SK-N-SH (cell line): ENCODE results near the gene ERCC2. TPM values are rescaled to one million over a fixed set of nuclear protein-coding genes. Genes with fewer than 3 reads are reported as not detected.

Source experiments
- CTCF ChIA-PET: fragments of 300-600, 350-600 bp; formaldehyde crosslinking; extraction: SDS; loops from one replicate; lab custom pipeline; 2021; lab: Yijun Ruan, JAX
- POLR2A ChIA-PET: fragments of 350-600 bp; sonication (Branson Sonifier 250); formaldehyde crosslinking; extraction: SDS; loops from one replicate; lab custom pipeline; 2020; ENCODE audit warnings: antibody characterized with exemption, inconsistent platforms; lab: Yijun Ruan, JAX
- DNase-seq: peaks from one replicate; pipeline ENCODE4 v3.0.0; 2012
- H2AFZ ChIP-seq: fragments of 200-600 bp; sonication (generic); 2 replicates; pipeline ENCODE4 v1.8.1; 2016; ENCODE audit warnings: antibody characterized with exemption, mild to moderate bottlenecking, low read depth
- H3F3A ChIP-seq: fragments of 200-600 bp; sonication (generic); replicated peaks from 2 replicates; pipeline ENCODE3; 2016; ENCODE audit warnings: antibody characterized with exemption, mild to moderate bottlenecking; ENCODE audit not compliant: insufficient read depth
- H3K27ac ChIP-seq, 2 experiments: fragments of 200-500 bp in 1 of 2; fragments of 200-600 bp in 1 of 2; sonication (Bioruptor generic) in 1 of 2; sonication (generic), shearing (Covaris generic) in 1 of 2; 2 replicates each; pipeline versions ENCODE4 v1.5.1 to v1.6.1; 2014 to 2016; ENCODE audit warnings: low read depth in 2 of 2, inconsistent platforms in 1 of 2, low read length in 1 of 2, mild to moderate bottlenecking in 1 of 2, mixed read lengths in 1 of 2
- H3K27me3 ChIP-seq: fragments of 200-600 bp; sonication (generic), shearing (Covaris generic); 2 replicates; pipeline ENCODE4 v1.6.1; 2016; ENCODE audit warnings: mixed run types; ENCODE audit not compliant: insufficient read depth
- H3K36me3 ChIP-seq, 2 experiments: fragments of 200-500 bp in 1 of 2; fragments of 200-600 bp in 1 of 2; sonication (Bioruptor generic) in 1 of 2; sonication (generic) in 1 of 2; replicated peaks in 1 of 2; 2 replicates each; pipeline versions ENCODE3 to v1.5.1; 2014 to 2016; ENCODE audit warnings: low read length in 1 of 2, mild to moderate bottlenecking in 1 of 2; ENCODE audit not compliant: insufficient read depth in 2 of 2, control insufficient read depth in 1 of 2
- H3K4me1 ChIP-seq, 2 experiments: fragments of 200-500 bp in 1 of 2; fragments of 200-600 bp in 1 of 2; sonication (Bioruptor generic) in 1 of 2; sonication (generic), shearing (Covaris generic) in 1 of 2; 2 replicates each; pipeline versions ENCODE4 v1.5.1 to v1.6.1; 2014 to 2016; ENCODE audit warnings: low read depth in 1 of 2, low read length in 1 of 2, mixed run types in 1 of 2; ENCODE audit not compliant: insufficient read depth in 2 of 2, control insufficient read depth in 1 of 2
- H3K4me2 ChIP-seq: fragments of 200-600 bp; sonication (generic), shearing (Covaris generic); 2 replicates; pipeline ENCODE4 v1.6.1; 2017; ENCODE audit warnings: mixed run types
- H3K4me3 ChIP-seq, 2 experiments: fragments of 200-500 bp in 1 of 2; fragments of 200-600 bp in 1 of 2; sonication (Bioruptor generic) in 1 of 2; sonication (generic), shearing (Covaris generic) in 1 of 2; 2 replicates each; pipeline versions ENCODE4 v1.5.1 to v1.8.1; 2014 to 2016; ENCODE audit warnings: low read depth in 2 of 2, inconsistent platforms in 1 of 2, low read length in 1 of 2, mild to moderate bottlenecking in 1 of 2, mixed read lengths in 1 of 2, moderate library complexity in 1 of 2
- H3K79me2 ChIP-seq: fragments of 200-600 bp; sonication (generic); 2 replicates; pipeline ENCODE4 v1.8.1; 2017; ENCODE audit warnings: mild to moderate bottlenecking; ENCODE audit not compliant: insufficient read depth
- H3K9ac ChIP-seq: fragments of 200-600 bp; sonication (generic); 2 replicates; pipeline ENCODE4 v1.6.1; 2017; ENCODE audit warnings: mixed run types
- H3K9me2 ChIP-seq: fragments of 200-600 bp; sonication (generic); 2 replicates; pipeline ENCODE4 v1.6.1; 2017; ENCODE audit warnings: mixed run types
- H3K9me3 ChIP-seq: fragments of 200-600 bp; sonication (generic); 2 replicates; pipeline ENCODE4 v1.6.1; 2017; ENCODE audit warnings: mixed run types, mild to moderate bottlenecking, moderate library complexity
- H4K20me1 ChIP-seq: fragments of 200-600 bp; sonication (generic); 2 replicates; pipeline ENCODE4 v1.6.1; 2017; ENCODE audit warnings: mild to moderate bottlenecking, mixed run types; ENCODE audit not compliant: insufficient read depth
- FOXM1 ChIP-seq: IDR thresholded peaks from 2 replicates; pipeline ENCODE4 v1.4.0; 2012; ENCODE audit warnings: low read depth, mild to moderate bottlenecking
- RCOR1 ChIP-seq: fragments of 150-350 bp; IDR thresholded peaks from 2 replicates; pipeline ENCODE4 v1.6.1; 2017; ENCODE audit warnings: antibody characterized with exemption, low read length
- SMC3 ChIP-seq: IDR thresholded peaks from 2 replicates; pipeline ENCODE4 v1.6.1; 2012; ENCODE audit warnings: low read depth, low read length, improper control_type of control experiment
- WGBS: methylation state at CpG from one replicate; pipeline ENCODE4 v1.1.6; 2017; ENCODE audit warnings: low lambda C conversion rate; 5-methylcytosine and 5-hydroxymethylcytosine counted together
- polyA plus RNA-seq, 3 experiments: library from polyadenylated mRNA; depleted of rRNA; stranded (reverse); fragments of >200 nt; gene quantifications; 2 replicates each; pipeline ENCODE4 v1.2.3, GENCODE V29; 2012
- TF ChIP-seq, protein P1 (sequence below): IDR thresholded peaks from 2 replicates; pipeline ENCODE4 v1.4.0; 2012; ENCODE audit warnings: low read depth
- TF ChIP-seq, protein P2 (sequence below): fragments of 150-350 bp; IDR thresholded peaks from 2 replicates; pipeline ENCODE4 v1.6.1; 2016; ENCODE audit warnings: mild to moderate bottlenecking, low read depth, low read length
- TF ChIP-seq, protein P3 (sequence below): fragments of 200-600 bp; sonication (generic); IDR thresholded peaks from 2 replicates; pipeline ENCODE4 v1.6.1; 2017; ENCODE audit warnings: antibody characterized with exemption, mild to moderate bottlenecking, moderate library complexity

The ERCC2 gene
- polyA plus RNA-seq, 1 of the 3 experiments (the other 2 are of a cell fraction), result 72.8 TPM

DNA sequence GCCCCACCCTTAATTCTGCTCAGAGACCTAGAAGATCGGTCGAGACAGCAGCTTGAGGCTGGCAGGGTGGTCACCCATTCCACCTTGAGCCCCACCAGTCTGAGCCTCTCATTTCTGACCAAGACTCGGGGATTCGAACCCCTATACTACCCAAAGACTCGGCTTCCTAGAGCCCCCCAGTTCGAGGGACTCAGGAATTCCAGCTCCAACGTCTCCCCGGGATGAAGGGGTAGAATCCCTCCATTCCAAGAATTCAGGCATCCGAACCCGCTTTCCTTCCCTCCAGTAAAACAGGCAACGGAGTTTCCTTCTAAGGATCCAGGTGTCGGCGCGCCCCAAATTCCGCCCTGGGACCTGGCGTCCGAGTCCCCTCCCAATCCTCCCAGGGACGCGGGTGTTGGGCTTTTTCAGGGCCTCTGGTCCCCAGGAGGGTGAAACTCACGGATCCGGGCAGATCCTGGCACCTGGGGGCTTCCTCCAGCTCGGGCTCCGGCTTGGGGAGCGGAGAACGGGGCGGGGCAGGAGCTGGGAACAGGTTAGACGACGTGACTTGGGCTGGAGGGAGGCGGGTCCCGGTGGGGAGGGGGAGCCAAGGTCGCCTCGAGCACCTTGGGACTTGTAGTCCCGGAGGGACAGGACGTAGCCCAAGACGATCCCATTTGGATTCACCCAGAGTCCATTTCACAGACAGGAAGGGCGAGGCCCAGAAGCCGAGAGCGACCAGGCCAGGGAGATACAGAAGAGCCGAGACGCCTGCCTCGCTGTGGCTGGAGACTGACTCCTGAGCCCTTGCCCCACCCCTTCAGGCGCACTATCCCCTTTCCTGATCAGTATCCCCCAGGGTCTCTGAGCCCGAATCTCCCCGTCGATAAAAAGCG is 34.4 kb upstream of the ERCC2 start, which contains the start of gene PPP1R13L:
Gene PPP1R13L, minus strand, starts transcription at position 513 of the 878 bp plus-strand sequence. CDS start 6,751 bp downstream, outside the sequence.
- CTCF ChIA-PET, result interaction anchor here (1.1 to 3.9 kb wide), 6 partner anchors 10 to 81 kb away, joined by 3 to 19 read pairs (median 4); partner anchors contain the start of gene ERCC2
- peak within 1 kb of the TSS; percentile 82 for H2AFZ ChIP-seq
- peak; percentile 92 for DNase-seq
- H3F3A ChIP-seq, result peaks cover 7% of the 10 kb centered on the region
- H3K4me3 ChIP-seq, result peak within 1 kb of the TSS; percentile 87 to 97
- H3K36me3 ChIP-seq, result peaks cover under 1 to 2% of the 10 kb centered on the region in 2 experiments
- H3K4me2 ChIP-seq, result peak within 1 kb of the TSS; percentile 88
- peak within 1 kb of the TSS; percentile 96 to 98 for H3K27ac ChIP-seq
- H3K9ac ChIP-seq, result peak within 1 kb of the TSS; percentile 97
- no peaks in the 10 kb centered on the region for H3K27me3 ChIP-seq
- H4K20me1 ChIP-seq, result no peaks in the 10 kb centered on the region
- H3K9me2 ChIP-seq, result no peaks in the 10 kb centered on the region
- peaks cover 71% of the 10 kb centered on the region for H3K79me2 ChIP-seq
- 3% methylated on average over 20 of the region's 46 CpGs for WGBS
- TF ChIP-seq, protein P1, sequence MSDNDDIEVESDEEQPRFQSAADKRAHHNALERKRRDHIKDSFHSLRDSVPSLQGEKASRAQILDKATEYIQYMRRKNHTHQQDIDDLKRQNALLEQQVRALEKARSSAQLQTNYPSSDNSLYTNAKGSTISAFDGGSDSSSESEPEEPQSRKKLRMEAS, result peak; percentile 45; the same call in 1 of the 2 replicates
- TF ChIP-seq, protein P2, sequence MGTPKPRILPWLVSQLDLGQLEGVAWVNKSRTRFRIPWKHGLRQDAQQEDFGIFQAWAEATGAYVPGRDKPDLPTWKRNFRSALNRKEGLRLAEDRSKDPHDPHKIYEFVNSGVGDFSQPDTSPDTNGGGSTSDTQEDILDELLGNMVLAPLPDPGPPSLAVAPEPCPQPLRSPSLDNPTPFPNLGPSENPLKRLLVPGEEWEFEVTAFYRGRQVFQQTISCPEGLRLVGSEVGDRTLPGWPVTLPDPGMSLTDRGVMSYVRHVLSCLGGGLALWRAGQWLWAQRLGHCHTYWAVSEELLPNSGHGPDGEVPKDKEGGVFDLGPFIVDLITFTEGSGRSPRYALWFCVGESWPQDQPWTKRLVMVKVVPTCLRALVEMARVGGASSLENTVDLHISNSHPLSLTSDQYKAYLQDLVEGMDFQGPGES, result no peak
- peak; percentile 60 for TF ChIP-seq RCOR1
- peaks cover 16 to 26% of the 10 kb centered on the region in 2 experiments; a peak in 3 of 4 replicates for H3K4me1 ChIP-seq
- H3K9me3 ChIP-seq, result no peaks in the 10 kb centered on the region
- POLR2A ChIA-PET, result interaction anchor here (1.2 kb wide), 1 partner anchor 64 kb away, joined by 3 read pairs; no protein-coding TSS in a partner anchor

DNA sequence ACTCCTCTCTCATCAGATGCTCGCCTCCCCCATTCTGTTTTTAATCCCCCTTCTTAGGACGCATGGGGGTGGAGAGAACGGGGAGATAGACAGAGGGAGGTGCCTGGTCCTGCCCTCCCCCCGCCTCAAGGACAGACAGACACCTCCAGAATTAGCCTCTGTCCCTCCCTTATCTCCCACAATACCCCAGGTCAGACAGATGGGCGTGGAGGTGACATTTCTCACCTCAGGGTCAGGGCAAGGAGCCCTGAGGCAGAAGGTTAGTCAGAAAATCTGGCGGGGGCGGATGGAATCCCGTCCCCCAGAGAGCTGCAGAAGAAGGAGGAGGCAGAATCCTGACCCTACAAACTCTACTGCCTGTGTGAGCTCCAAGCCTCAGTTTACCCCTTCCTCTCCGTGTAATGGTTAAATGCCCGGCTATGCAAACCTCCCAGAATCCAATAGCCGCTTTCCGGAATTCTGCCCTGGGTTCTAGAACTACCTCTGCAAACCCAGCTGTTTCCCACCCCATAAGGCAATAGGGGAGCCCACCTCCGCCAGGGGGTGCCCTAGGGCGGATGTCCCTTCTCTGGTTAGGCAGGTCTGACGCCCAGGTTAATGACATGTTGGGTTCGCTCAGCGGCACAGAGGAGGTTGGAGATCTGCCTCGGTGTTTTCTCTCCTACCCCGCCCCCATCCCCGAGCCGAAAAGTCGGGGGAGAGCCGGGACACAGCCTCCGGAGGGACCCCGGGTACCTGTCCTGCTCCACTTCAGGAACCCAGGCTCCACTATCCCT is 33.6 kb upstream of the ERCC2 start:
- peak overlapping the region; percentile 97 for H3K9ac ChIP-seq
- peaks cover 16 to 26% of the 10 kb centered on the region in 2 experiments; a peak in 3 of 4 replicates for H3K4me1 ChIP-seq
- TF ChIP-seq SMC3, result peak; percentile 19; the same call in 1 of the 2 replicates
- TF ChIP-seq FOXM1, result no peak
- TF ChIP-seq, protein P3, sequence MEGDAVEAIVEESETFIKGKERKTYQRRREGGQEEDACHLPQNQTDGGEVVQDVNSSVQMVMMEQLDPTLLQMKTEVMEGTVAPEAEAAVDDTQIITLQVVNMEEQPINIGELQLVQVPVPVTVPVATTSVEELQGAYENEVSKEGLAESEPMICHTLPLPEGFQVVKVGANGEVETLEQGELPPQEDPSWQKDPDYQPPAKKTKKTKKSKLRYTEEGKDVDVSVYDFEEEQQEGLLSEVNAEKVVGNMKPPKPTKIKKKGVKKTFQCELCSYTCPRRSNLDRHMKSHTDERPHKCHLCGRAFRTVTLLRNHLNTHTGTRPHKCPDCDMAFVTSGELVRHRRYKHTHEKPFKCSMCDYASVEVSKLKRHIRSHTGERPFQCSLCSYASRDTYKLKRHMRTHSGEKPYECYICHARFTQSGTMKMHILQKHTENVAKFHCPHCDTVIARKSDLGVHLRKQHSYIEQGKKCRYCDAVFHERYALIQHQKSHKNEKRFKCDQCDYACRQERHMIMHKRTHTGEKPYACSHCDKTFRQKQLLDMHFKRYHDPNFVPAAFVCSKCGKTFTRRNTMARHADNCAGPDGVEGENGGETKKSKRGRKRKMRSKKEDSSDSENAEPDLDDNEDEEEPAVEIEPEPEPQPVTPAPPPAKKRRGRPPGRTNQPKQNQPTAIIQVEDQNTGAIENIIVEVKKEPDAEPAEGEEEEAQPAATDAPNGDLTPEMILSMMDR, result peak; percentile 78
- peak; percentile 64 for DNase-seq
- POLR2A ChIA-PET, result interaction anchor here (1.2 kb wide), 1 partner anchor 65 kb away, joined by 3 read pairs; no protein-coding TSS in a partner anchor
- H3K9me3 ChIP-seq, result no peaks in the 10 kb centered on the region
- peaks cover 2 to 7% of the 10 kb centered on the region in 2 experiments for H3K36me3 ChIP-seq
- H3K79me2 ChIP-seq, result peaks cover 79% of the 10 kb centered on the region
- peak overlapping the region in 1 of 2 experiments; percentile 96; a peak in 2 of 4 replicates for H3K27ac ChIP-seq
- no peaks in the 10 kb centered on the region for H3K9me2 ChIP-seq
- CTCF ChIA-PET, result interaction anchor here (0.7 to 3.9 kb wide), 7 partner anchors 9 to 82 kb away, joined by 3 to 19 read pairs (median 4); partner anchors contain the start of gene ERCC2
- H3K27me3 ChIP-seq, result no peaks in the 10 kb centered on the region
- H3K4me3 ChIP-seq, result peak overlapping the region; percentile 87 to 97
- 57% methylated on average over 18 of the region's 25 CpGs for WGBS
- peak overlapping the region; percentile 82; the same call in 1 of the 2 replicates for H2AFZ ChIP-seq
- no peaks in the 10 kb centered on the region for H4K20me1 ChIP-seq
- peak overlapping the region; percentile 88 for H3K4me2 ChIP-seq
- peaks cover 7% of the 10 kb centered on the region for H3F3A ChIP-seq
